ENCODE data around the gene USP34. TPM values are rescaled to one million over a fixed set of nuclear protein-coding genes. Genes with fewer than 3 reads are reported as not detected.

Gene USP34
- total RNA-seq, 2 experiments from 2014 or later, result 59.4 to 64.2 TPM

- Mint-ChIP-seq H3K27me3 (no peaks in the 10 kb centered on the region), H3K9me3 (no peaks in the 10 kb centered on the region), H3K36me3 (peaks cover 13% of the 10 kb centered on the region), H3K4me1 (peaks cover 2% of the 10 kb centered on the region), H3K4me3 (no peak overlapping the region), H3K27ac (no peak overlapping the region)
- DNase-seq, result no peak
Observed at GRCh38 chr2:61282104-61282590, 188.7 kb downstream of the USP34 start.

GRCh38 chr2:61281321-61281720, 189.6 kb downstream of the USP34 start:
- H3K4me1 Mint-ChIP-seq, result peaks cover 2% of the 10 kb centered on the region
- H3K9me3 Mint-ChIP-seq, result no peaks in the 10 kb centered on the region
- no peaks in the 10 kb centered on the region for H3K27me3 Mint-ChIP-seq
- H3K27ac Mint-ChIP-seq, result no peak overlapping the region
- no peak overlapping the region for H3K4me3 Mint-ChIP-seq
- peaks cover 15% of the 10 kb centered on the region for H3K36me3 Mint-ChIP-seq
- no peak for DNase-seq

GRCh38 chr2:61277756-61278155, 193.1 kb downstream of the USP34 start:
- Mint-ChIP-seq H3K9me3 (no peaks in the 10 kb centered on the region), H3K4me3 (no peak overlapping the region), H3K36me3 (peaks cover 17% of the 10 kb centered on the region), H3K27me3 (no peaks in the 10 kb centered on the region), H3K27ac (no peak overlapping the region), H3K4me1 (peaks cover 3% of the 10 kb centered on the region)
- no peak for DNase-seq

GRCh38 chr2:61275575-61276184, 195.2 kb downstream of the USP34 start:
- H3K27ac Mint-ChIP-seq, result no peak overlapping the region
- no peak overlapping the region for H3K4me3 Mint-ChIP-seq
- H3K27me3 Mint-ChIP-seq, result no peaks in the 10 kb centered on the region
- H3K9me3 Mint-ChIP-seq, result no peaks in the 10 kb centered on the region
- H3K4me1 Mint-ChIP-seq, result peaks cover 7% of the 10 kb centered on the region
- H3K36me3 Mint-ChIP-seq, result peaks cover 22% of the 10 kb centered on the region
- DNase-seq, result no peak

GRCh38 chr2:61272421-61273070, 198.3 kb downstream of the USP34 start:
- Mint-ChIP-seq H3K27me3 (no peaks in the 10 kb centered on the region), H3K27ac (peak overlapping the region; percentile 52), H3K4me1 (peaks cover 7% of the 10 kb centered on the region), H3K36me3 (peaks cover 20% of the 10 kb centered on the region), H3K9me3 (no peaks in the 10 kb centered on the region), H3K4me3 (no peak overlapping the region)
- DNase-seq, result no peak

- Mint-ChIP-seq H3K36me3 (peaks cover 29% of the 10 kb centered on the region), H3K9me3 (no peaks in the 10 kb centered on the region), H3K4me1 (peaks cover 7% of the 10 kb centered on the region), H3K4me3 (no peak overlapping the region), H3K27ac (no peak overlapping the region), H3K27me3 (no peaks in the 10 kb centered on the region)
- no peak for DNase-seq
Observed at GRCh38 chr2:61268249-61268648, 202.6 kb downstream of the USP34 start.

- Mint-ChIP-seq H3K27ac (peak overlapping the region; percentile 46), H3K4me1 (no peaks in the 10 kb centered on the region), H3K36me3 (peaks cover 27% of the 10 kb centered on the region), H3K4me3 (no peak overlapping the region), H3K27me3 (no peaks in the 10 kb centered on the region), H3K9me3 (no peaks in the 10 kb centered on the region)
- no peak for DNase-seq
Observed at GRCh38 chr2:61266632-61267505, 204.0 kb downstream of the USP34 start.

- DNase-seq, result no peak
- Mint-ChIP-seq H3K27me3 (no peaks in the 10 kb centered on the region), H3K9me3 (no peaks in the 10 kb centered on the region), H3K4me1 (no peaks in the 10 kb centered on the region), H3K4me3 (no peak overlapping the region), H3K36me3 (peaks cover 23% of the 10 kb centered on the region), H3K27ac (no peak overlapping the region)
Observed at GRCh38 chr2:61263830-61264229, 207.1 kb downstream of the USP34 start.

- no peak for DNase-seq
- Mint-ChIP-seq H3K4me1 (no peaks in the 10 kb centered on the region), H3K36me3 (peaks cover 22% of the 10 kb centered on the region), H3K9me3 (no peaks in the 10 kb centered on the region), H3K4me3 (no peak overlapping the region), H3K27me3 (no peaks in the 10 kb centered on the region), H3K27ac (no peak overlapping the region)
Observed at GRCh38 chr2:61262699-61263098, 208.2 kb downstream of the USP34 start.

- H3K4me3 Mint-ChIP-seq, result no peak overlapping the region
- no peaks in the 10 kb centered on the region for H3K9me3 Mint-ChIP-seq
- H3K27ac Mint-ChIP-seq, result no peak overlapping the region
- DNase-seq, result no peak
- H3K4me1 Mint-ChIP-seq, result peaks cover 7% of the 10 kb centered on the region
- H3K36me3 Mint-ChIP-seq, result peaks cover 15% of the 10 kb centered on the region
- H3K27me3 Mint-ChIP-seq, result no peaks in the 10 kb centered on the region
Observed at GRCh38 chr2:61257446-61257845, 213.4 kb downstream of the USP34 start.

- no peak overlapping the region for H3K27ac Mint-ChIP-seq
Observed at GRCh38 chr2:61255580-61256437, 215.1 kb downstream of the USP34 start.

GRCh38 chr2:61254536-61254935, 216.4 kb downstream of the USP34 start:
- Mint-ChIP-seq H3K4me3 (no peak overlapping the region), H3K27ac (no peak overlapping the region)

More at GRCh38 chr2:61255580-61256437, 215.1 kb downstream of the USP34 start:
- DNase-seq, result no peak
- H3K36me3 Mint-ChIP-seq, result peaks cover 12% of the 10 kb centered on the region
- no peaks in the 10 kb centered on the region for H3K9me3 Mint-ChIP-seq
- peaks cover 7% of the 10 kb centered on the region for H3K4me1 Mint-ChIP-seq
- H3K27me3 Mint-ChIP-seq, result no peaks in the 10 kb centered on the region
- no peak overlapping the region for H3K4me3 Mint-ChIP-seq

GRCh38 chr2:61253136-61253535, 217.8 kb downstream of the USP34 start:
- no peak for DNase-seq
- no peaks in the 10 kb centered on the region for H3K9me3 Mint-ChIP-seq
- peaks cover 12% of the 10 kb centered on the region for H3K36me3 Mint-ChIP-seq
- H3K27me3 Mint-ChIP-seq, result no peaks in the 10 kb centered on the region
- no peak overlapping the region for H3K4me3 Mint-ChIP-seq
- peaks cover 7% of the 10 kb centered on the region for H3K4me1 Mint-ChIP-seq
- H3K27ac Mint-ChIP-seq, result no peak overlapping the region

More at GRCh38 chr2:61254536-61254935, 216.4 kb downstream of the USP34 start:
- H3K4me1 Mint-ChIP-seq, result peaks cover 7% of the 10 kb centered on the region
- no peak for DNase-seq
- no peaks in the 10 kb centered on the region for H3K27me3 Mint-ChIP-seq
- H3K36me3 Mint-ChIP-seq, result peaks cover 12% of the 10 kb centered on the region
- no peaks in the 10 kb centered on the region for H3K9me3 Mint-ChIP-seq

- H3K4me3 Mint-ChIP-seq, result no peak overlapping the region
- peaks cover 7% of the 10 kb centered on the region for H3K4me1 Mint-ChIP-seq
- H3K27ac Mint-ChIP-seq, result no peak overlapping the region
- no peaks in the 10 kb centered on the region for H3K27me3 Mint-ChIP-seq
- H3K9me3 Mint-ChIP-seq, result no peaks in the 10 kb centered on the region
- H3K36me3 Mint-ChIP-seq, result peaks cover 13% of the 10 kb centered on the region
- no peak for DNase-seq
Observed at GRCh38 chr2:61252031-61252430, 218.9 kb downstream of the USP34 start.

Data from activated naive CD8-positive, alpha-beta T cell treated with anti-CD3 and anti-CD28 coated beads for 36 hours (primary cell).